Thoracic aorta (tissue), 2 donors: Measurements from ENCODE around the gene MYO3B. TPM values are rescaled to one million over a fixed set of nuclear protein-coding genes. Genes with fewer than 3 reads are reported as not detected.

Source experiments
- ATAC-seq: fragments of 150-250 bp; one replicate; pipeline ENCODE4 v1.8.0; 2017; ENCODE audit warnings: low read depth; ENCODE audit not compliant: insufficient number of reproducible peaks, low FRiP score
- DNase-seq: peaks from one replicate; pipeline ENCODE4 v3.0.0-alpha.2; 2020; ENCODE audit warnings: low spot score
- H3K27ac ChIP-seq, 2 donors: fragments of 200-600 bp; sonication (generic); 1 replicate in 1 of 2; 2 replicates in 1 of 2; pipeline ENCODE4 v1.5.1; 2016; ENCODE audit warnings: mild to moderate bottlenecking in 2 of 2, moderate library complexity in 2 of 2
- H3K27me3 ChIP-seq: fragments of 200-600 bp; sonication (generic); replicated peaks from 2 replicates; pipeline ENCODE4 v1.6.0; 2016; ENCODE audit warnings: mild to moderate bottlenecking; ENCODE audit not compliant: insufficient read depth
- H3K36me3 ChIP-seq: fragments of 200-600 bp; sonication (generic); one replicate; pipeline ENCODE4 v1.5.1; 2016
- H3K4me1 ChIP-seq, 2 donors: fragments of 200-600 bp; sonication (generic); 1 replicate in 1 of 2; 2 replicates in 1 of 2; pipeline versions ENCODE4 v1.5.1 to v1.6.0; 2016; ENCODE audit warnings: low read depth in 2 of 2, mild to moderate bottlenecking in 1 of 2; ENCODE audit not compliant: control insufficient read depth in 1 of 2
- H3K4me3 ChIP-seq: fragments of 200-600 bp; sonication (generic); 2 replicates; pipeline ENCODE4 v1.5.1; 2016; ENCODE audit warnings: mild to moderate bottlenecking
- H3K9me3 ChIP-seq: fragments of 200-600 bp; sonication (generic); 2 replicates; pipeline ENCODE4 v1.5.1; 2016
- total RNA-seq, 2 donors: library from RNA; depleted of rRNA; stranded (reverse); fragments of >200 nt; gene quantifications; one replicate each; pipeline versions ENCODE4 v1.1.0 to v1.2.3, GENCODE V29; 2016
- TF ChIP-seq, protein P1 (sequence below): fragments of 200-600 bp; sonication (generic); IDR thresholded peaks from one replicate; pipeline ENCODE4 v1.5.1; 2019; ENCODE audit warnings: antibody characterized with exemption

MYO3B gene
- total RNA-seq, 2 donors from 2014 or later = not detected

DNA sequence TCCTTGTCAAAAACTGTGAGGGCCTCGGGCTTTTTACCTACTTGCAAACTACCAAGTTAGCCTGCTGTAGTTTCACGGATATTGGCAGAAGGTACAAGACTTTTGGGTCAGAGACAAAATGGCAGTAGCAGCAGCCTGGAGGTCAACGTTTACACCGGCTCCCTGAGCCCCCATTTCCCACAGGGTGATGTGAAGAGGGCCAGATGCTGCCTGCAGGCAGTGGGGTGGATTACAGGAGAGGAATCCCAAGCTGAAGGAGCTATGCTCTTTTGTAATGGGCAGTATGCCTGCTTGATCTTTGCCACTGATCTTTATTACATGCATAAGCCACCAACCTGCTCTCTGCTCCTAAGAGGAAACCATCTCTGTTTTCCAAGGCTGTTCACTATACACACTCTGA lies 507.6 kb downstream of the MYO3B start:
- Histone ChIP-seq H3K9me3 (no peaks in the 10 kb centered on the region), H3K36me3 (no peaks in the 10 kb centered on the region), H3K4me3 (no peak overlapping the region), H3K4me1 (no peaks in the 10 kb centered on the region), H3K27me3 (no peaks in the 10 kb centered on the region), H3K27ac (no peak overlapping the region)
- no peak for ATAC-seq
- DNase-seq = no peak
- TF ChIP-seq, protein P1, sequence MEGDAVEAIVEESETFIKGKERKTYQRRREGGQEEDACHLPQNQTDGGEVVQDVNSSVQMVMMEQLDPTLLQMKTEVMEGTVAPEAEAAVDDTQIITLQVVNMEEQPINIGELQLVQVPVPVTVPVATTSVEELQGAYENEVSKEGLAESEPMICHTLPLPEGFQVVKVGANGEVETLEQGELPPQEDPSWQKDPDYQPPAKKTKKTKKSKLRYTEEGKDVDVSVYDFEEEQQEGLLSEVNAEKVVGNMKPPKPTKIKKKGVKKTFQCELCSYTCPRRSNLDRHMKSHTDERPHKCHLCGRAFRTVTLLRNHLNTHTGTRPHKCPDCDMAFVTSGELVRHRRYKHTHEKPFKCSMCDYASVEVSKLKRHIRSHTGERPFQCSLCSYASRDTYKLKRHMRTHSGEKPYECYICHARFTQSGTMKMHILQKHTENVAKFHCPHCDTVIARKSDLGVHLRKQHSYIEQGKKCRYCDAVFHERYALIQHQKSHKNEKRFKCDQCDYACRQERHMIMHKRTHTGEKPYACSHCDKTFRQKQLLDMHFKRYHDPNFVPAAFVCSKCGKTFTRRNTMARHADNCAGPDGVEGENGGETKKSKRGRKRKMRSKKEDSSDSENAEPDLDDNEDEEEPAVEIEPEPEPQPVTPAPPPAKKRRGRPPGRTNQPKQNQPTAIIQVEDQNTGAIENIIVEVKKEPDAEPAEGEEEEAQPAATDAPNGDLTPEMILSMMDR = no peak

DNA sequence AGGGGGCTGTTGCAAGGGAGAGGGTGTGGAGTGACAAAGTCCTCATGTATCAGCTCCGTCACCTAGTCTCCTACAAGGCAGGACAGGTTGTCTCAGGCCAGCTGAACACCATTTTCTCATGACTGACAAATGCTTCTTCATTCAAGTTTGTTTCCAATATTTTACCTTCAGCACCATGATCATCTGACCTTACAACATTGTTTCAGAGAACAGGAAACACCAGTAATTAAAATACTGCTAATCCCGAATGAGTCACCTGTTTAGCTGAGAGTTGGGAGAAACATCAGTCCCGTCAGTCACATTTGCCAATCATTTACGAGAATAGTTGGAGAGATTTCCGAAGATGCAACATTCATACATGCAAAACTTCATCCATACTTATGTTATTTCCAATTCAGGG lies 511.5 kb downstream of the MYO3B start:
- ATAC-seq (no peak), DNase-seq (no peak)
- TF ChIP-seq, protein P1 = no peak
- Histone ChIP-seq H3K4me1 (no peaks in the 10 kb centered on the region), H3K9me3 (no peaks in the 10 kb centered on the region), H3K27ac (no peak overlapping the region), H3K27me3 (no peaks in the 10 kb centered on the region), H3K36me3 (no peaks in the 10 kb centered on the region), H3K4me3 (no peak overlapping the region)

DNA sequence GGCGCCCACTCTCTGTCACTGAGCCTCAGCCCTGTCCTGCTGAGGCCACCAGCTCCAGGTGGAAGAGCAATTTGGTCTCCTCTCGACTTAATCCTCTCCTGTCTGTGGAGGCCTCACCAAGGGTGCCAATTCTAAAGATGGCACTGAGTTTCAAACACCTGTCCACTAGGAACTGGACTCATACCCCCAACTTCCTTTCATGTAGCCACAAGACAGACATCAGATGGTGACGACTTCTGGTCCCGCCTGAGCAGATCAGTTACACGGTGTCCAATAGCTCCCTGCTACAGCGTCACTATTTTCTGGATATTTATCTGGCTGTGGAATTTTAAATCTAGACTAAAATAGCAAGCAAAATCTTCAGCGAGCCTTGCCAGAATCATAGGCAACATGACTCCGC lies 512.7 kb downstream of the MYO3B start:
- TF ChIP-seq, protein P1 = no peak
- no peaks in the 10 kb centered on the region for H3K27me3 ChIP-seq
- H3K9me3 ChIP-seq = no peaks in the 10 kb centered on the region
- ATAC-seq (no peak), DNase-seq (no peak)
- H3K4me3 ChIP-seq = no peak overlapping the region
- H3K27ac ChIP-seq = no peak overlapping the region
- no peaks in the 10 kb centered on the region for H3K36me3 ChIP-seq
- no peaks in the 10 kb centered on the region for H3K4me1 ChIP-seq

DNA sequence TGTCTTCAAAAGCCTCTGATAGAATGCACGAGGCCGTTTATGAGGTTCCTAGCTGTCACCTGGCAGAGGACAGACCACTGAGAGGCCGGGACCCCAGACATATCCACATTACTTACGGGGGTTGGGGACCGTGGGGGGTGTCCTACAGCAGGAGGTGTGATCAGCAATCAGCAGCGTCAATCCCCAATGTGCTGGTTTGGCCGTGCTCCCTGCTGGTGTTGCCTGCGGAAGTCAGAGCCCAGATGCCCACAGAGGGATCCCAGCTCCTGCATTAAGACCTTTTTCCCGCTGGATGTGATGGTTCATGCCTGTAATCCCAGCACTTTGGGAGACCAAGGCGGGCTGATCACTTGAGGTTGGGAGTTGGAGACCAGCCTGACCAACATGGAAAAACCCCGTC lies 516.4 kb downstream of the MYO3B start:
- no peak for ATAC-seq
- no peak overlapping the region for H3K27ac ChIP-seq

DNA sequence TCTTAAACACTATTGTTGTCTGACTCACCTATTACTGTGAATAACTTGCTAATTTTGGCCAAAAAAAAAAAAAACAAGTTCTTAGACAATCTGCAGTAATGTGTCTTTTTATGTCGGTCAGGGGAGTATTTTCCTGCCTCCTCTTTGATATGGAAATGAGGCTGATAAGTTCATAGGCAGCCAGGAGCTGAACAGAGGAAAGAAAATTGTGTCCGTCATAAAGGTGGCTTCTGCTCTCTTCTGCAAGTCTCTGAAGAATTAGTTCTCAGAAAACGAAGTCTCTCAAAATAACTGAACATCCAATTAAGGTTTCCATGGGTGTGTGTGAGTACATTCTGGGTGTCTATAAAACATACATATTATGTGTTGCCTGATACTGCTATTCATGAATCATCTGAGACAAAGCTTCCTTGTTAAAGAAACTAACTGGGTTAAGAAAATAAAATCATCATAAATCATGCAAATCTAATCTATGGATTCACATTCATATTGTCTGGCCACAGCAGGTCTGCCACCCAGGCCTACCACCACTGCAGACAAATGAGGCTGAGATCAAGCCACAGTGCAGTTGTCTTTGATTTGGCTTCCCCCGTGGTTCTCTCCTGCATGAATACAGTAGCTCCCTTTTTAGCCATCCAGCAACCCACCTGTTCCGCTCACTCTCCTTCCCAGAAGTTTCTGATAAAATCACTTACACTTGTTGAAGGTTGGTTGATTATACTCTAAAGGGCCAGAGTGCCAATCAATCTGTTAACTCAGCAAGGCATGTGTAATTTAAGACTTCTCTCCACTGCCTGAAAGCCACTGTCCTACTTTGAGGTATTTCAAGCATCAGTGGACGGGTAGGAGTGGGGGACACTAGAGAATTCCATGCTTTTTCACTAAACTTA lies 517.8 kb downstream of the MYO3B start:
- Histone ChIP-seq H3K36me3 (no peaks in the 10 kb centered on the region), H3K27me3 (no peaks in the 10 kb centered on the region), H3K4me3 (no peak overlapping the region), H3K4me1 (no peaks in the 10 kb centered on the region), H3K27ac (no peak overlapping the region), H3K9me3 (no peaks in the 10 kb centered on the region)
- TF ChIP-seq, protein P1 = no peak
- DNase-seq (no peak), ATAC-seq (no peak)

More for the DNA sequence above, 516.4 kb downstream of the MYO3B start:
- no peak overlapping the region for H3K4me3 ChIP-seq
- TF ChIP-seq, protein P1 = no peak
- no peaks in the 10 kb centered on the region for H3K27me3 ChIP-seq
- no peaks in the 10 kb centered on the region for H3K36me3 ChIP-seq
- H3K9me3 ChIP-seq = no peaks in the 10 kb centered on the region
- H3K4me1 ChIP-seq = no peaks in the 10 kb centered on the region
- no peak for DNase-seq
